ENCODE measurements around the gene FSCN2.
"Not testable (repeated sequence)": the region's sequence is repeated elsewhere in the genome, so short reads cannot be mapped to it uniquely, and the experiment has no call there.

Gene FSCN2

DNA sequence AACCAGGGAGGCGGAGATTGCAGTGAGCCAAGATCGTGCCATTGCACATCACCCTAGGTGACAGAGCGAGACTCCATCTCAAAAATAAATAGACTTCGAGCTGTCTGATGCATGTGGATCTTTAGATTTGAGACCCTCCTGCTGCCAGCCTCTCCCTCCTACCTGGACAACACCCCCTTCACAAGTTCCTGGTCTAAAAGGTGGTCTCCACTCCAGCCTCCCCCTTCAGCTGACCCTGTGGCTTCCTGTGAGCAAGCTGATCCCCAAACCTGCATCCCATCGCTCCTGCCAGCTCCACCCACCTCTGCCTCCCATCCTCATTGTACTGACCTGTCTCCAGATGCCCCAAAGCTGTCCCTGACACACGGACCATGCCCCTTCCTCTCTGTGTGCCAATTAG is 51.1 kb downstream of the FSCN2 start:
- no peak for DNase-seq

DNA sequence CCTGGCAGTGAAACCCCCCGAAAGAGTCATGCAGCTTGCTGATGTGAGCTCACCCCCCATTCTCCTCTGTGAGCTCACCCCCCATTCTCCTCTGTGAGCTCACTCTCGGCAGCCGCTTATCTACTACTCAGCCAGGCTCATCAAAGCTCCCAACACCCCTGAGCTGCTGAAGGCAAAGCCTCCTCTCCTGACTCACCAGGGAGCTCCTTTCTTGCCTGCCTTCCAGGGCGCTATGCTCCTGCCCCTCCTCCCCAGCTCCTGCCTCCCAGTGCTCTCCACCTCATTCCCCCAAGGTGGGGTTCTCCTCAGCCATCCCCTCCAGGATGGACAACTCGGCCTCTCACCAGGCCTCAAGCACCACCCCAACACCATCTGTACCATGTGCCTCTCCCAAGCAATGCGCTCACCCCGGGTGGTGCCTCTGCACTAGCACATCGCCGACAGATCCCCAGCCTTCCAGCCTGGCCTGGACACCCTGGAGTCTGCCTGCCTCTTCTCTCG is 51.7 kb downstream of the FSCN2 start:
- DNase-seq, result no peak

DNA sequence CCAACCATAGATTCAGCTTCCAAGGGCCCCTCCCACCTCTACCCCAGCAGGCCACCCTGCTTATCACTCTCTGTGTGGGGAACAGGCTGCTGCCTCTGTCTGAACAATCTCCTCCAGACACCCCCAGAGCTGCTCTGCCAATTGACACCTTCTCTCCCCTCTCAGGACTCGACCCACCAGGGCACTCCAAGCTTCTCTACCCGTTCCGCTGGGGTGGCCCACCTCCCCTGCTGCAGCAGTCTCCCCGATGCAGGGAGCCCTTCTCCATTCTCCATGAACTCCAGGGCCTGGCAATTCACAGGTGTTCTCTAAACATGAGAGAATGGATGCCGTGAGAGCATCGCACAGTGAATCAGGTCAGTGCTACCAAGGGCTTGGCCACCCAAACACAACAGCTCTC is 52.3 kb downstream of the FSCN2 start:
- DNase-seq, result no peak

DNA sequence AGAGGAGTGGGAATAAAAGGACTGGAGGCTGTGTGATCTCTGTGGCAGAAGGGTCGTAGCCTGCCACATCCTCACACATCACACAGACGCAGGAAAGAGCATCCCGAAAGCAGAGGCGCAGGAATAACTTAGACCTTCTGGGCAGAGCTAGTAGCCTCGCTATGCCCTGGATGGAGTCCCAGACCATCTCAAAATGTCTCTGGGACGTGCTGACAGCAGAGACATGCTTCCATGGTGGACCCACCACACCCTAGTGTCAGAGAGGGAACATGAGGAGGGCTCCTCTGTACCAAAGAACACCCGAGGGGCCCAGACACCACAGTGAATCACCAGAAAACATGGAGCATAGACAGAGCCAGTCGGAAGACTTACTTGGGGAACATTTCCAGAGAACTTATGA is 53.6 kb downstream of the FSCN2 start:
- no peak for DNase-seq

DNA sequence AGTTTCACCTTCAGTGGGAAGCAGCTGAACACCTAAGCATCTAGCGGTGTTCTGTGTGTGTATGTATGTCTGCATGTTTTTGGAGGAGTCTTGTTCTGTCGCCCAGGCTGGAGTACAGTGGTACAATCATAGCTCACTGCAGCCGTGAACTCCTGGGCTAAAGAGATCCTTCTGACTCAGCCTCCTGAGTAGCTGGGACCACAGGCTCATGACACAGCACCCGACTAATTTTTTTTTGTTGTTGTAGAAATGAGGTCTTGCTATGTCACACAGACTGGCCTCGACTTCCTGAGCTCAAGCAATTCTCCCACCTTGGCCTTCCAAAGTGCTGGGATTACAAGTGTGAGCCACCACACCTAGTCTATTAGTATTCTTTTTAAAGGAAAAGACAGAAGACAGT is 54.2 kb downstream of the FSCN2 start:
- no peak for DNase-seq

DNA sequence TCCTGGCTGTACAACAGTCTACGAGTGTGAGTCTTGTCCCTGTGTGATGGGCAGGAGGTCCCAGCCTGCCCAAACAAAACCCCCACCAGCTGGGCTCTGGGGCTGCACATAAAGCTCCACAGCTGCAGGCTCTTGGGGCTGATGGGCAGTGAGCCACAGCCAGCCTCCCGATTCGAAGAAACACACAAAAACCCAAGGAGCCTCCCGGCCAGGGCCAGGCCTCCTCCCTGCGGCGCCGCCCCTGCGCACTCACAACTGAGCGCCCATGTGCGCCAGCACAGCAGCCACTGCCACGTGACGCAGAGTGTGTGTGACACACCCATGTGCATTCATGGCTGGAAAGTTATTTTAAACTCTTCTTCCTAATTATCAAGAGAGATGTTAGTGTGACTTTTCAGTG is 54.6 kb downstream of the FSCN2 start:
- DNase-seq, result no peak

DNA sequence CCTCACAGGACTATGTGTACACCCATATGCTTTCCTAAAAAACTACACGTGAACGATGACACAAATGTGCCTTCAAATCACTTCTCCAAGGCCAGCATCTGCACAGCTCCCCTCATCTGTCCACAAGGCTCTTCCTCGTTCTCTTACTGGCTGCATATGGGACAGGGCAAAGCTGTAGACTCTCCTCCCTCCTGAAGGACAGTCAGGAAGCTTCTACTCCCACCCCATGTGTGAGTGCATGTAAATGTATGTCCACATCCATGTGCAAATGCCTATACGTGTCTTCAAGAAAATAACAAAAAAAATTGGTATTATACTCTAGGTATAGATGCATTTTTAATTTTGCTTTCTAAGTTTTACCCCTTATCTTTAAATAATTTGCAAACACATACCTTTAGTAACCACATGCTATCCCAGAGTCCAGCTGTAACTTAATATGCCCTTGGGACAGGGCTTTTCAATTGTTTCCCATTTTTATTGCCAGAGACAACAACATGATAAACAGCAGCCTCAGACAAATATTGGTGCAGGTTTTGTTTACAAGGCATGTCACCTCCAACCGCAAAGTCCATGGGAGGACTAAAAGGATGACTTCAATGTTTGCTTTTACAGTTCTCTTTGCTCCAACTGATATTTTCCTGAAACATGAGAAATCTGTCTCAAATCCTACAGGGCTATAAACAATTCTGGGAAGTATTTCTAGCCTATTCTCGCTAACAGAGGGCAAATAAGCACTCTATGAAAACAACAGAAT is 55.6 kb downstream of the FSCN2 start:
- DNase-seq, result no peak

DNA sequence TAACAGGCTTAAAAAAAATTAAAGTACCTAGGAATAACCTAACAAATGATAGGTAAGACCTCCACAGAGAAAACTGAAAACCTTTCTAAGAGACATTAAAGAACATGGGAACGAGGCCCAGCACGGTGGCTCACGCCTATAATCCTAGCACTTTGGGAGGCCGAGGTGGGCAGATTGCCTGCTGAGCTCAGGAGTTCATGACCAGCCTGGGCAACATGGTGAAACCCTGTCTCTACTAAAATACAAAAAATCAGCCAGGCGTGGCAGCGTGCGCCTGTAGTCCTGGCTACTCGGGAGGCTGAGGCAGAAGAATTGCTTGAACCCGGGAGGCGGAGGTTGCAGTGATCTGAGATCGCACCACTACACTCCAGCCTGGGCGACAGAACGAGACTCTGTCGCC is 56.6 kb downstream of the FSCN2 start:
- DNase-seq, result not testable (repeated sequence)

DNA sequence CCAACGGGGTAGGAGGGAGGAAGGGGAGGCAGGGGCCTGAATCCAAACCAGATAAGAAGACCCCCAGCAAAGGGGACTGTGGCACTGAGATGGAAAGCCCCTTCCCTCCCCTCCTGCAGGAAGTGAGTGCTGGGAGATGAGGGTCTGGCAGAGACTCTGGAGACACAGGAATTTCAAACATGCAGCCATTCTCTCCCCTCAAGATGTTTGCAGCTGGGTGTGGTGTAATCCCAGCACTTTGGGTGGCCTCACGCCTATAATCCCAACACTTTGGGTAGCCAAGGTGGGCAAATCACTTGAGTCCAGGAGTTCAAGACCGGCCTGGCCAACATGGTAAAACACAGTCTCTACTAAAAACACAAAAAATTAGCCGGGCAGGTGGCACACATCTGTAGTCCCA is 57.9 kb downstream of the FSCN2 start:
- no peak for DNase-seq

Measured in activated T-cell treated with anti-CD3 and anti-CD28 coated beads, Interleukin-2, amount 50 U/mL, for 48 hours (primary cell).